ENCODE data around the gene PKN2.
"Not testable (repeated sequence)": the region's sequence is repeated elsewhere in the genome, so short reads cannot be mapped to it uniquely, and the experiment has no call there.

The PKN2 gene

DNA sequence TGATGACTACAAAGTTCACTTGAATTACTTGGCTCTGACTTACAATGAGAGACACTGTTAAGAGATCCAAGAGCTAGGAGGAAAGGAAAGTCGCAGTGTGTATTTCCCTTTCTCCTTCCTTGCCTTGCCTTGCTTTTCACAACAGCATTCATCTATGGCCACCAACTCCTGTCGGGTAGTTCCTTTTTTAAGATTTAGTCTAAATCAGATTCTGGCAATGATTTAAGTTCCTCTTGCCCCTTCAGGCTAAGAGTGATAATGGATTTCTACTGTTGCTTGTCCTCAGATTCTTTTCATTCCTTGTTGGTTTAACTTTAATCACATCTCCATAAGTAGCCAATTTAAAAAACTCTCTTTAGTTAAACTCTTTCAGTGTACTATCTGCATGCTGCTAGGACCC is 115.4 kb downstream of the PKN2 start:
- DNase-seq (ENCODE audit: low spot score) = no peak

DNA sequence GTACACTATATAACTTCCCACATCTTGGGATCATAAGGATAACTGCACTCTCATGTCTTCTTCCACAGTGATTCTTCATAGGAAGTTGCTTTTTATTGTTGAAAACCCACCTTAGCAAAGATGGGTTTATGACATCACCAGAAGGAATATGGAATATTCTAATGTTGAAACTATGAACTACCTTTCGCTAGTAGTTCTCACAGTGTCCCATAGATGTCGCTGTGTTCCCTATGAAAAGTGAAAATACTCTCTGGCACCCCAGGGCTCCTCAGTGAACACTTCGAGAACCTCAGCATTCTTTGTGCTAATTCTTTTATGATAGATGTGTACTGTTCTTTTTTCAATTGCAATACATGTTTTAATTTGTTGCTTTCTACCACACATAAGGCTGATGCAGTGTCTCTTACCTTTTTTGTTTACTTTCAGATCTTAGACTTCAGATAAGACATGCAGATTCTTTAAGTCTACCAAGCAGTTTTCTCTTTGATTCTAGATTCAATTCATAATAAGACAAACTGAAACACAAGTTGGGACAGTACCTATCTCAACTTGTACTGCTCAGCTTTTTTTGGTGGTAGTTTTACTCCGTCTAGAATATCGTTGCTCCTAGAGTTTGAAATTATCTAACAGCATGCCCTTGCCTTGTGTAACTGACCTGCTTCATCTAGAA is 116.4 kb downstream of the PKN2 start:
- DNase-seq (ENCODE audit: low spot score) = peak; percentile 13

DNA sequence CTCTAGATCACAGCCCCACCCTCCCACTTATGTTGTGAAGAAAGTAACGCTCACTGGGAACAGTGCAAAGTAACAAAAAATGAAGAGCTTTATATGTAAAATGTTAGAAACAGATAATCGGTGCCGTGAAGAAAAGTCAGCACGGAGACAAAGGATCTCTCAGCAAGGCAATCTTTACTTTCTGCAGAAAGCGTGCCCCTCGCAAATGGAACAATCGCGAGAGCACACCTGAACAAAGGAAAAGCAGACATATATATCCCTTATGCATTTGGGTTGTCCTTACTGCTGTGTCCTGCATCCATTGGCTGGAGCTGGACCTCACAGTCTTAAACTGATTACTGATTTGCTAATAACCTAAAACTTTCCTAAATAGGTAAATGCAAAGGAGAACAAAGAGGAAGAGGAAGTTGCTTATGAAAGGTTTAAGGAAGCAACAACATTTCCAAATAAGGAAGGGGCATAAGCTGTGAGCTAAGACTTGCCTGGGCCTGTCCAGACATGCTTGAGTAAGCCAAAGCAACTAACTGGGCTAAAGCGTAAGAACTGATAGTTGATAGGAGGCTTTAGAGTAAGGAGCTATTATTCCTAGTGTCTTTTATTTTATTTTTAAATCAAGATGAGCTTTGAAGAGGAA is 117.6 kb downstream of the PKN2 start:
- no peak for DNase-seq (ENCODE audit: low spot score)

DNA sequence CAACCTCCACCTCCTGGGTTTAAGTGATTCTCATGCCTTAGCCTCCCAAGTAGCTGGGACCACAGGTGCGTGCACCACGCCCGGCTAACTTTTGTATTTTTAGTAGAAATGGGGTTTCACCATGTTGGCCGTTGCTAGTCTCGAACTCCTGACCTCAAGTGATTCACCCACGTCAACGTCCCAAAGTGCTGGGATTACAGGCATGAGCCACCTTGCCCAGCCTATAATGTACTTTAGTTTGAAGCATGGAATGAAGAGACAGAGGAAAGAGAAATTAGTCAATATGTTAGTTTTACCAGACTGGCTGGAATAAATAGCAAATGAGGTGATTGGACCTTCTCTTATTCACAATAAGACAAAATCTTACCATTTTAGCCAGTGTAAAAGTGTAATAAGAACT is 118.3 kb downstream of the PKN2 start:
- DNase-seq (ENCODE audit: low spot score) = no peak

DNA sequence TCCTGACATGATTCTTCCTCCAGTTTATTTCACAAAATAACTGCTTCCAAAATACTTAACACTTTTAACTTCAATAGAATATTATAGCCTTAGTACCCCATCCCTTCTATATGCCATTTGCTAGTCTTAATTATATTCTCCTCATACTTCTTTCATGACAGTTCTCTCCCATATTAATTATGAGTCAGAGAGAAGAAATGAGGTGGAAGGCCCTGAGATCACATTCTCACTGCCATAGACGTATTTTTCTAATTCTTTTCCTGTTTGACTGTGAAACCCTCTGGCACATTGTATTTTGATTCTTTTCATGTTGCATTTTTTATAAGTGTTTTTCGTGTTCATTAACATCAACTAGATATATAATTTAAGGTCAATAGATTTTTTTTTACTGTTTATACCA is 118.9 kb downstream of the PKN2 start:
- no peak for DNase-seq (ENCODE audit: low spot score)

DNA sequence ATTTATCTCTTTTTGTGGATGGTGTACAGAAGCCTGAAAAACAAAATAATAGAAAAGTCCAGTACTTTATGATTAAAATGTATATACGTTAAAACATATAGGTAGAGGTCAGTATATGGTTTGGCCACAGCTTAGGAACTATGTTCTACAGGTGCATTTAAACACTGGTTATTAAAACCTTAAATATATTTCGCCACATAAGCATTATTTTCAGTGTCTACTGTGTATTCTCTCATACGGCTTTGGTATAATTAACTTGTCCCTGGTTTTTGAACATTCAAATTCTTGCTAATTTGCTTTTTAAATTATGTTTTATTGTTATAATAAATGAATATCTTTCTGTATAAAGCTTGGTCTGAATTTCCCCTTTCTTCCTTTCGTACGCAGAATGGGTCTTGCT is 119.4 kb downstream of the PKN2 start:
- DNase-seq (ENCODE audit: low spot score) = no peak

DNA sequence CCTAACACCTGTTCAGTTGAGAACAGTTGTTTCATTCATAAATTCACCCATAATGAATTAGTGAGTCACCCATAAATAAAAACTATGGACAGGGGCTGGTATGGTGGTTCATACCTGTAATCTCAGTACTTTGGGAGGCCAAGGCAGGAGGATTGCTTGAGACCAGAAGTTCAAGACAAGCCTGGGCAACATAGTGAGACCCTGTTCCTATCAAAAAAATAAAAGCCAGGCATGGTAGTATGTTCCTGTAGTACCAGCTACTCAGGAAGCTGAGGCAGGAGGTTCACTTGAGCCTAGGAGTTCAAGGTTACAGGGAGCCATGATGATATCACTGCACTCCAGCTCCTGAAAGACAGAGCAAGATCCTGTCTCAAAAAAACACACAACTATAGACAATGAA is 128.3 kb downstream of the PKN2 start:
- no peak for DNase-seq (ENCODE audit: low spot score)

DNA sequence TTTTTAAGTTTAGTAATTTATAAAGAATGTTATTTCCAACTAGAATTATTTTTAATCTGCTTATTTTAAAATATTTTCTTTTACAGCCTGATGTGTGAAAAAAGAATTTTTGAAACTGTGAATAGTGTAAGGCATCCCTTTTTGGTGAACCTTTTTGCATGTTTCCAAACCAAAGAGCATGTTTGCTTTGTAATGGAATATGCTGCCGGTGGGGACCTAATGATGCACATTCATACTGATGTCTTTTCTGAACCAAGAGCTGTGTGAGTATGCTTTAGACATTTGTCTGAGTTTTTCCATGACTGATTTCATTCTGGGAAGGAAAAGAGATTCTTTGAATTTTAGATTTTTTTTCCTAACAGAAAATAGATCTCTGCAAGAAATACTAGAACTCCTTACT is 129.4 kb downstream of the PKN2 start:
- DNase-seq (ENCODE audit: low spot score) = no peak

DNA sequence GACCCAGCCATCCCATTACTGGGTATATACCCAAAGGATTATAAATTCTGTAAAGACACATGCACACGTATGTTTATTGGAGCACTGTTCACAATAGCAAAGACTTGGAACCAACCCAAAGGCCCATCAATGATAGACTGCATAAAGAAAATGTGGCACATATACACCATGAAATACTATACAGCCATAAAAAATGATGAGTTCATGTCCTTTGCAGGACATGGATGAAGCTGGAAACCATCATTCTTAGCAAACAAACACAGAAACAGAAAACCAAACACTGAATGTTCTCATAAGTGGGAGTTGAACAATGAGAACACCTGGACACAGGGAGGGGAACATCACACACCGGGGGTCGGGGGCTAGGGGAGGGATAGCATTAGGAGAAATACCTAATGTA is 135.6 kb downstream of the PKN2 start:
- not testable (repeated sequence) for DNase-seq (ENCODE audit: low spot score)

DNA sequence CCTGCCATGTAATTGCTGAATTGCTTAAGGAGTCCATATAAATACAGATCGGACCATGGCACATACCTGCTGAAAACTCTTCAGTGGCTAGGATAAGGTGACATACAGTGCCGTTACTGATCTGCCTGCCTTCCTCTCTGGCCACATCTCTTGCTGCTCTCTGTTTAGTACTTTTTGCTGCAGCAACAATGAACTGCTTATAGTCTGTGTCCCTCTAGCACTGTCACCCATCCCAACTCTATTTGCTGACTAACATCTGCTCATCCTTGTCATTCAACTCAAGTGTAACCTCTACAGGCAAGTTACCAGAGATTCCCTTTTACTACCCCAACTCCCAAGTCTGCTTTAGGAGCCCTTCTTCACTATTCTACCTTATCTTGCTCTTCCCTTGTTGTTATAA is 141.6 kb downstream of the PKN2 start:
- DNase-seq (ENCODE audit: low spot score) = no peak

DNA sequence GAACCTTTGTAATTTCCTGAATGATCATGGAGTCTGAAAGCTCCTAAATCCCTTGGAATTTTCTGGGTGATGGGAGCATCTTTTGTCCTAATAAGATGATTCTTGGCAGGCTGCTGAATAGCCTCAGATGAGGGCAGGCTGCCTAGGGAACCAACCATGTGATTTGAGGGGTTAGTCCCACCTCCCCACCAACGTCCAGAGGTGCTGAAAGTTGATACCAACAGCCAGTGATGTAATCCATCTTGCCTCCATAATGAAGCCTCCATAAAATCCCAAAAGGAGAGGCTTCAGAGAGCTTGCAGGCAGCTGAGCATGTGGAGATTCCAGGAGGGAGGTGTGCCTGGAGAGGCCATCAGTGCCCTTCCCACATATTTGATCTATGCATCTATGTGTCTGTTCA is 163.6 kb downstream of the PKN2 start:
- no peak for DNase-seq (ENCODE audit: low spot score)

DNA sequence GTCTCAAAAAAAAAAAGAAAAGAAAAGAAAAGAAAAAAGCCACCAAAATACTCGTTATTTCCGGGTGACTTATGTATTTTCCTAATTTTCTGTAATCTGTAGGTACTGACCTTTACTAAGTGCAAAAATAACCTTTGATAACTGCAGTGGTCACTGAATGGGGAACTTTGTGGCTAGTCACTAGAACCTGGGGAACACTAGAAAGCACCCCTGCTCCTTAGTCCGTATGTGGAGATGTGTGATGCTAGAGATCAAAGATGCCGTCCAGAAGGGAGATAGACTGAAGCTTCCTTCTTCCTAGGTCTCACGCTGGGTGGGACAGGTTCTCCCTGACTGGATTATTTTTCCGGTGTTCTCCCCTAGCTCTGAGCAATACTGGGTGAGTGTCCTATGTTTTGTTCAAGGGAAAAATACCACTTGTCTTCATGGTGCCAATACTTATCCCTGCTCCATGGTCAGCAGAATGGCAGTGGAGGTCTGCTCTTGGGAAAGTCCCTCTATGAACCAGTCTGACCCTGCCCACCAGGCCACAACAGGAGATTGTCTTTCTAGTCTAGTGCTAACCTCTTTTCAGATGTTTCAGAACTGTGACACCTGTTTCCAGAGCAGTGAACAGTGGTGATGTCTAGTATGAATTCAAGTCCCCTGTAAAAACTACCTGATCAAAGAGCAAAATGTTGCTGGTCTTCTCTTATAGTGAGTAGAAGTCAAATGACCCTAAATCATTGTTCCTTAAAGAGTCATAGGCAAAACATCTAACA is 167.4 kb downstream of the PKN2 start:
- DNase-seq (ENCODE audit: low spot score) = no peak

DNA sequence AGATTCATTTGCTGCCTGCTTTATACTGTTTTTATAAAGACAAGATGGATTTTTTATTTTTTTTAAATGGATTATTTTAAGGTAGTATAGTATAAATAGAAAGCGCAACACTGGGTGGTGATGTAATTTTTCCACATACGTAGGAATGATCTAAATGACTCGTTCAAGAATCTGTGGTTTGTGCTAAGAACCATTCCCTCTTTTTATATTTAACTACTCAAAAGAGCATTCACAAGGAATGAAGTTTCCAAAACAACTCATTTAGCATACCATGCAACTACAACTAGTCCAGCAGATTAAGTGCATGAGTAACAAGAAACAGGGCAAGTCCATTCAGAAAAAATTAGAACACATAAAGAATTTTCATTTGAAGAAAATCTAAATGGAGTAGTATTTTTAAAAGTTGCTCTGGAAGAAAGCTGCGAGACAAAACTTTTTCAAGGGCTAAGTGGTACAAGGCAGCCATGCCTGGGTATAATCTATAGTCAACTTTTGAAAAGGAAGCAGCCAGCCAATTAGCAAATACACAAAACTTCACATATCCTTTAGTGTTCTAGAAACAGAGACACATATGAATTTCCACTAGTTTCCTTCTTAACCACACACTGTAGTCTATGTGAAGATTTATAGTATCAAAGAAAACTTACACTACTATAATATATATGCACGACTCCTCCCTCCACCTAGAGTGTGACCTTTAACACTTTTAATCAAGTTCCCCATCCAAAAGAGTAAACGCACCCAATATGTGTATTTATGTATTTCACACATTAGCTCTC is 183.9 kb downstream of the PKN2 start:
- no peak for DNase-seq (ENCODE audit: low spot score)

DNA sequence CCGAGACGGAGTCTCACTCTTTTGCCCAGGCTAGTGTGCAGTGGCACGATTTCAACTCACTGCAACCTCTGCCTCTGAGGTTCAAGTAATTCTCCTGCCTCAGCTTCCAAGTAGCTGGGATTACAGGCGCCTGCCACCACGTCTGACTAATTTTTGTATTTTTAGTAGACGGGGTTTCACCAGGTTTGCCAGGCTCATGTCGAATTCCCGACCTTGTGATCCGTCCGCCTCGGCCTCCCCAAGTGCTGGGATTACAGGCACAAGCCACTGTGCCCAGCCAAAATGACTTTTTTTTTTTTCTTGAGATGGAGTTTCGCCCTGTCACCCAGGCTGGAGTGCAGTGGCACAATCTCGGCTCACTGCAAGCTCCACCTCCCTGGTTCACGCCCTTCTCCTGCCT is 185.6 kb downstream of the PKN2 start:
- DNase-seq (ENCODE audit: low spot score) = not testable (repeated sequence)

DNA sequence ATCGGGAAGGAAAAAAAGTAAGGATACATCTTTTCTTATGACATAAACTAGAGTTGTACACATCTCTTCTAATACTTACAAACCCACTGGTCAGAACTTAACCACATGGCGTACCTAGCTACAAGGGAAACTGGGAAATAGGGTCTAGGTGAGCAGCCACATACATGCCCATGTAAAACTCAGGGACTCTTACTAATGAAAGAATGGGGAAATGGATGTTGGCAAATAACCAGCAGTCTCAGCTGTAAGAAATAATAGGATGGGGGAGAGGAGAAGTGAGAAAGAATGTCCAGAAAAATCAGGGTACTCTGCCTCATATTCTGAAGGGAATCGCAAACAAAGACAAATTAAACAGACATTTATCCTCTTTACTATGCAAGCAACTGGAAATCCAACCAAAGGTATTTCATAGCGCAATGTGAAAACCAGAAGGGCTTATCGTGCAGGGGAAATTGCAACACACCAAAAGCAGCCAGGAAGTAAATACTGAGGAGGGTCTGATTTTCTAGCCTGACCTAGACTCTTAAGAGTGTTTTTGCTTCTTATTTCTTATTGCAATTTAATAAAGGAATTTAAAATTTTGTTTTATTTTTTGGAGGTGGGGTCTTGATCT is 189.8 kb downstream of the PKN2 start:
- DNase-seq (ENCODE audit: low spot score) = no peak

DNA sequence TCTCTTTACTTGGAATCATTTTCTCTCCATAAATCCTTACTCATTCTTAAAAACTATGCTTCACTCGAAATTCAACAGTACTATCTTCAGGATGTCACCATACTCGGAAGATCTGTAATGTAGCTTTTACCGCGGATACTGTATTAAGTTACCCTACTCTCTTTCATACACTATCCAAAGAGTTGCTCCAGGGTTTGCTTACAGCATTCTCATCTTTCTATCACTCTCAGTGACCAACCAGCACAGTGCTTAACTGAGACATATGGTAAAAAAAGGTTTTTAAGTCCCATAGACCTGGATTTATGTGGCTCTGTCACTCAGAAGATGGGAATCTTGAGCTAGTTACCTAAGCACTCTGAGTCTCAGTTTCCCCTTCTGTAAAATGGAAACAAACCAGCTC is 191.5 kb downstream of the PKN2 start:
- no peak for DNase-seq (ENCODE audit: low spot score)

DNA sequence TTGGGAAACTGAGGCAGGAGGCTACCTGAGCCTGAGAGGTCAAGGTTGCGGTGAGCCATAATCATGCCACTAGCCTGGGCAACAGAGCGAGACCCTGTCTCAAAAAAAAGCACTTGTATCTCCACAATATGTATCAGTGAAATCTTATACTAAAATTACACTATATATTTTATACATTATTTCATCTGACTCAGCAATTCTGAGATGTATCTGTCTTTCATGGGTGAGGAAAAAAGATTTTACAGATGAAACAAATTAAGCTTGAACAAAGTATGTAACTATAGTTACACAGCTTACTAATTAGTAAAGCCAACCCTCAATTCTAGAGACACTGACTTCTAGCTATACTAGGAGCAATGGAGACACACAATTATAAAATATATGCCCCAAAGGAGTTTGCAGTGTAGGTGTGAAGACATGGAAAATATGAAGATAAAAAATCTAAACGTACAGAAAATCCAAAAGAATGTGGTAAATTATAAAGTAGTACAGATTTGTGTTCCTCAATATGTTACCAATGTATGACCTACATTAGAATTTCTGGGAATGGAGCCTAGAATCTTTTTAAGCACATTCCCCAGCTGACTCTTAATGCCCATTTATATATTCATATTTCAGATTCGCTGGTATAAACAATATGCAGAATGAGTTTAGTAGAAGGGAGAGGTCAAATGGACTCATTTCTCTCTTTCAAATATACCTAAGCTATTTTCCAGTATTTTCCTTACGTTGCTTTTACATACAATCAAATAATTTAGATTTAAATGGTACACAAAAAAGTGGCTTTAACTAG is 192.7 kb downstream of the PKN2 start:
- no peak for DNase-seq (ENCODE audit: low spot score)

DNA sequence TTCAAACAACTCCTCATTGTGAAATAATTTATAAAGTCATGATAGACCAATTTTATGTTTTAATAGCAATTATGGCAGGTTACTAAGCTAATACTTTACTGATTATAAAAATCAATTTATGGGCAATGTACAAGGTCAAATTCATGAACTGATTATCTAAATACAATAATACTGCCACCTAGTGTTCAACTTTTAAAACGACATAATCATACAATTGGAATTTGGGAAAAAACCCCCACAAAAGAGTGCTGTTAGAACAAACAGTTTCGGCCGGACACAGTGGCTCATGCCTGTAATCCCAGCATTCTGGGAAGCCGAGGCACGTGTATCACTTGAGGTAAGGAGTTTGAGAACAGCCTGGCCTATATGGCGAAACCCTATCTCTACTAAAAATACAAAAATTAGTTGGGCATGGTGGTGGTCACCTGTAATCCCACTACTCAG is 193.3 kb downstream of the PKN2 start:
- DNase-seq (ENCODE audit: low spot score) = no peak

DNA sequence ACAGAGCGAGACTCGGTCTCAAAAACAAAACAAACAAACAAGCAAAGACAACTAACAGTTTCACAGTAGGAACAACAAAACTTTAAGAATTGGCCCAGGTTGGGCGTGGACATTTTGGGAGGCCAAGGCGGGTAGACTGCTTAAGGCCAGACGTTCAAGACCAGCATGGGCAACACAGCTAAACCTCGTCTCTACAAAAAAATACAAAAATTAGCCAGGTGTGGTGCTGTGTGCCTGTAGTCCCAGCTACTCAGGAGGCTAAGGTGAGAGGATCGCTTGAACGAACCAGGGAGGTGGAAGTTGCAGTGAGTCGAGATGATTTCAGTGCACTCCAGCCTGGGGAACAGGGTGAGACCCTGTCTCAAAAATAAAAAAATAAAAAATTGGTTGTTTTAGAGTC is 193.8 kb downstream of the PKN2 start:
- no peak for DNase-seq (ENCODE audit: low spot score)

DNA sequence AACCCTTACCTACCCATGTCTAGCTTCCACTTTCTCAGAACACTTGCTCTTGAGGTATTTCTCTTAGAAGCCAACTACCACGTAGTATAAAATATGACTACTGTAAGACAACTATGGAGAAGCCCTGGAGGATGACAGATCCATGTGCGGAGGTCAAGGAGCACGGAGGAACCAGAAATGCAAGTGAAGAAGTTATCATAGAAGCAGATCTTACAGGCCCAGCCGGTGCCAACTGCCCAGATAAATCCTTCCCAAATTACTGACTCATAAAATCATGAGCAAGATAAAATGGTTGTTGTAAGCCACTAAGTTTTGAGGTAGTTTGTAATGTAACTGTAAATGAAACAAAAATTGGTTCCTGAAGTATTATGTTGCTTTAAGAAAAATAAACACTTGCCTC is 194.7 kb downstream of the PKN2 start:
- no peak for DNase-seq (ENCODE audit: low spot score)

DNA sequence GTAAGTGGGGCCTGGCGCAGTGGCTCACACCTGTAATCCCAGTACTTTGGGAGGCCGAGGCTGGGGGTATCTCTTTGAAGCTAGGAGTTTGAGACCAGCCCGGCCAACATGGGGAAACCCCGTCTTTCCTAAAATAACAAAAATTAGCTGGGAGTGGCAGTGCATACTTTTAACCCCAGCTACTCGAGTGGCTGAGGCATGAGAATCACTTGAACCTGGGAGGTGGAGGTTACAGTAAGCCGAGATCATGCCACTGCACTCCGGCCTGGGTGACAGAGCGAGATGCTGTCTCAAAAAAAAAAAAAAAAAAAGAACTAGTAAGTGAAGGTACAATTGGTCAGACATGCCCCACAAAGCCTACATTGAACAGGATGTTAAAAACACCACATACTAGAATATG is 196.6 kb downstream of the PKN2 start:
- DNase-seq (ENCODE audit: low spot score) = not testable (repeated sequence)

Measured in HuH-7 (cell line).